Ishikawa (cell line): ENCODE data around the gene TEDDM1.

Experiments
- CREB1 ChIP-seq: IDR thresholded peaks from 2 replicates; pipeline ENCODE4 v1.6.1; 2012; ENCODE audit warnings: low read depth
- EGR1 ChIP-seq: IDR thresholded peaks from 2 replicates; pipeline ENCODE4 v1.6.1; 2012
- EP300 ChIP-seq: IDR thresholded peaks from 2 replicates; pipeline ENCODE4 v1.6.1; 2012; ENCODE audit warnings: borderline replicate concordance
- FOXM1 ChIP-seq: IDR thresholded peaks from 2 replicates; pipeline ENCODE4 v1.6.1; 2012; ENCODE audit warnings: low read depth, borderline replicate concordance
- REST ChIP-seq: IDR thresholded peaks from 2 replicates; pipeline ENCODE4 v1.6.1; 2012; ENCODE audit warnings: low read depth, mild to moderate bottlenecking
- TAF1 ChIP-seq: IDR thresholded peaks from 2 replicates; pipeline ENCODE4 v1.6.1; 2012; ENCODE audit warnings: low read depth, mild to moderate bottlenecking
- TCF12 ChIP-seq: IDR thresholded peaks from 2 replicates; pipeline ENCODE4 v1.6.1; 2012; ENCODE audit warnings: low read depth
- USF1 ChIP-seq: IDR thresholded peaks from 2 replicates; pipeline ENCODE4 v1.6.1; 2012
- YY1 ChIP-seq: IDR thresholded peaks from 2 replicates; pipeline ENCODE4 v1.6.1; 2012; ENCODE audit warnings: low read depth
- TF ChIP-seq, protein P1 (sequence below): IDR thresholded peaks from 2 replicates; pipeline ENCODE4 v1.6.1; 2012

- TF ChIP-seq USF1, result no peak
- TF ChIP-seq YY1, result no peak
- no peak for TF ChIP-seq EGR1
- TF ChIP-seq CREB1, result no peak
- TF ChIP-seq, protein P1, sequence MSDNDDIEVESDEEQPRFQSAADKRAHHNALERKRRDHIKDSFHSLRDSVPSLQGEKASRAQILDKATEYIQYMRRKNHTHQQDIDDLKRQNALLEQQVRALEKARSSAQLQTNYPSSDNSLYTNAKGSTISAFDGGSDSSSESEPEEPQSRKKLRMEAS, result no peak
- TF ChIP-seq EP300, result no peak
- no peak for TF ChIP-seq REST
- no peak for TF ChIP-seq FOXM1
- no peak for TF ChIP-seq TAF1
- TF ChIP-seq TCF12, result no peak
Observed at GRCh38 chr1:182430263-182431068, 30.0 kb upstream of the TEDDM1 start.
